DMS53 (cell line): ENCODE measurements around the gene LRRIQ1.

Source experiments
- DNase-seq: peaks from one replicate; lab custom pipeline; 2025; lab: John Stamatoyannopoulos, UW

Gene LRRIQ1

GRCh38 chr12:85060916-85061315 lies 24.8 kb downstream of the LRRIQ1 start:
- DNase-seq, result no peak

- no peak for DNase-seq
These were observed 29.8 kb downstream of the LRRIQ1 start for GRCh38 chr12:85065837-85066482.

- DNase-seq, result no peak
These were observed 36.7 kb downstream of the LRRIQ1 start for GRCh38 chr12:85072826-85073225.

- peak; percentile 90 for DNase-seq
These were observed 40.7 kb downstream of the LRRIQ1 start for GRCh38 chr12:85076688-85077430.

- DNase-seq, result no peak
These were observed 48.9 kb downstream of the LRRIQ1 start for GRCh38 chr12:85085066-85085465.

GRCh38 chr12:85089792-85090191 lies 53.6 kb downstream of the LRRIQ1 start:
- no peak for DNase-seq

GRCh38 chr12:85092814-85093370 lies 56.7 kb downstream of the LRRIQ1 start:
- DNase-seq, result peak; percentile 84

- no peak for DNase-seq
These were observed 59.4 kb downstream of the LRRIQ1 start for GRCh38 chr12:85095501-85095900.

GRCh38 chr12:85130646-85131045 lies 94.5 kb downstream of the LRRIQ1 start:
- DNase-seq, result no peak

- DNase-seq, result peak; percentile 15
These were observed 102.7 kb downstream of the LRRIQ1 start for GRCh38 chr12:85138833-85139232.

- DNase-seq, result no peak
These were observed 111.2 kb downstream of the LRRIQ1 start for GRCh38 chr12:85147331-85147730.

GRCh38 chr12:85152311-85152729 lies 116.2 kb downstream of the LRRIQ1 start:
- DNase-seq, result no peak

GRCh38 chr12:85155791-85156190 lies 119.6 kb downstream of the LRRIQ1 start:
- DNase-seq, result peak; percentile 66

GRCh38 chr12:85156569-85156968 lies 120.4 kb downstream of the LRRIQ1 start:
- DNase-seq, result no peak

- no peak for DNase-seq
These were observed 121.0 kb downstream of the LRRIQ1 start for GRCh38 chr12:85157035-85157603.

- DNase-seq, result no peak
These were observed 127.7 kb downstream of the LRRIQ1 start for GRCh38 chr12:85163752-85164321.

- DNase-seq, result no peak
These were observed 143.6 kb downstream of the LRRIQ1 start for GRCh38 chr12:85179680-85180270.

- DNase-seq, result no peak
These were observed 146.5 kb downstream of the LRRIQ1 start for GRCh38 chr12:85182699-85183098.

GRCh38 chr12:85183855-85184254 lies 147.7 kb downstream of the LRRIQ1 start:
- DNase-seq, result no peak

- DNase-seq, result no peak
These were observed 150.1 kb downstream of the LRRIQ1 start for GRCh38 chr12:85186236-85186635.

GRCh38 chr12:85188619-85189018 lies 152.5 kb downstream of the LRRIQ1 start:
- DNase-seq, result no peak

GRCh38 chr12:85190728-85191127 lies 154.6 kb downstream of the LRRIQ1 start:
- DNase-seq, result no peak
